Stimulated activated CD8-positive, alpha-beta memory T cell treated with anti-CD3 and anti-CD28 coated beads, Interleukin-15, amount 100 ng/mL, for 48 hours (primary cell): ENCODE data around the gene STIMATE.

ENCODE experiments used
- DNase-seq, 2 donors: peaks; one replicate each; pipeline ENCODE4 v3.0.0-alpha.2; 2020; ENCODE audit warnings: low read depth in 2 of 2

The STIMATE gene

GRCh38 chr3:52841981-52842340, 55.4 kb downstream of the STIMATE start:
- DNase-seq, result no peak

- no peak for DNase-seq
Observed at GRCh38 chr3:52841211-52841980, 56.0 kb downstream of the STIMATE start.

- DNase-seq, result no peak
Observed at GRCh38 chr3:52839892-52840545, 57.3 kb downstream of the STIMATE start.

GRCh38 chr3:52839268-52839575, 58.1 kb downstream of the STIMATE start:
- no peak for DNase-seq

GRCh38 chr3:52838561-52839267, 58.6 kb downstream of the STIMATE start:
- no peak for DNase-seq

GRCh38 chr3:52836986-52837385, 60.4 kb downstream of the STIMATE start:
- DNase-seq, result no peak

- DNase-seq, result no peak
Observed at GRCh38 chr3:52836471-52836845, 60.9 kb downstream of the STIMATE start.

GRCh38 chr3:52835766-52836470, 61.4 kb downstream of the STIMATE start:
- DNase-seq, result no peak

- DNase-seq, result no peak
Observed at GRCh38 chr3:52834871-52835501, 62.4 kb downstream of the STIMATE start, which contains the start of gene MUSTN1. Gene MUSTN1, minus strand, starts transcription at chr3:52835019. Its CDS starts 71 bp downstream, at chr3:52834948.

GRCh38 chr3:52833202-52833601, 64.1 kb downstream of the STIMATE start:
- DNase-seq, result no peak

GRCh38 chr3:52831500-52832301, 65.6 kb downstream of the STIMATE start:
- no peak for DNase-seq

GRCh38 chr3:52830535-52831258, 66.7 kb downstream of the STIMATE start, which contains the start of gene ITIH4:
Gene ITIH4, minus strand, starts transcription at chr3:52830672. Its CDS starts 30 bp downstream, at chr3:52830642.
- DNase-seq, result no peak

- DNase-seq, result no peak
Observed at GRCh38 chr3:52829906-52830463, 67.4 kb downstream of the STIMATE start.

GRCh38 chr3:52829482-52829881, 67.9 kb downstream of the STIMATE start:
- DNase-seq, result no peak

GRCh38 chr3:52827866-52828376, 69.4 kb downstream of the STIMATE start:
- DNase-seq, result no peak

- DNase-seq, result no peak
Observed at GRCh38 chr3:52827441-52827840, 69.9 kb downstream of the STIMATE start.

- DNase-seq, result no peak
Observed at GRCh38 chr3:52824037-52824436, 73.3 kb downstream of the STIMATE start.

- DNase-seq, result no peak
Observed at GRCh38 chr3:52822363-52822762, 75.0 kb downstream of the STIMATE start.

- no peak for DNase-seq
Observed at GRCh38 chr3:52820736-52821135, 76.6 kb downstream of the STIMATE start.

- no peak for DNase-seq
Observed at GRCh38 chr3:52819936-52820335, 77.4 kb downstream of the STIMATE start.
